HG03565 (cell line): ENCODE results near the gene DNAJC4.

ENCODE experiments used
- ATAC-seq: cut with Tn5 transposase; IDR thresholded peaks from one replicate; pipeline ENCODE4 v1.9.1; 2021; ENCODE audit warnings: mild to moderate bottlenecking, moderate library complexity; ENCODE audit not compliant: unreplicated experiment

The DNAJC4 gene

DNA sequence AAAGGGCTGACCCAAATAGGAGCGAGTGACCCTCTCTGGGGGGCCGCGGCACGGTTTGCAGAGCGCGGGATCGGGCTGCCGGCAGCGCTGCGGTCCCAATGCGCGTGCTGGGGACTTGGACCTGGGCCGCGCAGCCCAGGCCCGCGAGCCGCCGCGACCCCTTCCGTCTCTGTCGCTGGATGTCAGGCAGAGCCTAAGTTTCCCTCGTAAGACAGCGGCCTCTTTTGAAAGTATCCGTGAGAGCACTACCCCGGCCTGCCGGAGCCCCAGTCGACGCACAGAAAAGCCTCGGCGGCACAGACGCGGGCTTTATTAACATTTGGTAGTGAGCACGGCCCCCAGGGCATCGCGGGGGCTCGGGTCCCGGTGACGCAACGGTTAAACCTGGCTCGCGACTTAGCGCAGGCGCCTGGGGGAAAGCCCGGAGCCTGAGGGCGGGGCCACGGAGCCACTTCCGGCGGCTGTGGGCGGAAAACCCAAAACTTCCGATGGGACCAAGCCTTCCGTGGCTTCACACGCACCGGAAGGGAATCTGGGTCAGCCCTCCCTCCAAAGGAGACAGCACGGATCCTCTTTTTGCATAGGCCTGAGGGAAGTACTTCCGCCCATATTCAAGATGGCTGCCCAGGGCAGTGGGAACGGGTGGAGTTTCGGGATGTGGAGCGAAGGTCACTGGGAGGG, 39.3 kb downstream of the DNAJC4 start:
- peak; percentile 46 for ATAC-seq

DNA sequence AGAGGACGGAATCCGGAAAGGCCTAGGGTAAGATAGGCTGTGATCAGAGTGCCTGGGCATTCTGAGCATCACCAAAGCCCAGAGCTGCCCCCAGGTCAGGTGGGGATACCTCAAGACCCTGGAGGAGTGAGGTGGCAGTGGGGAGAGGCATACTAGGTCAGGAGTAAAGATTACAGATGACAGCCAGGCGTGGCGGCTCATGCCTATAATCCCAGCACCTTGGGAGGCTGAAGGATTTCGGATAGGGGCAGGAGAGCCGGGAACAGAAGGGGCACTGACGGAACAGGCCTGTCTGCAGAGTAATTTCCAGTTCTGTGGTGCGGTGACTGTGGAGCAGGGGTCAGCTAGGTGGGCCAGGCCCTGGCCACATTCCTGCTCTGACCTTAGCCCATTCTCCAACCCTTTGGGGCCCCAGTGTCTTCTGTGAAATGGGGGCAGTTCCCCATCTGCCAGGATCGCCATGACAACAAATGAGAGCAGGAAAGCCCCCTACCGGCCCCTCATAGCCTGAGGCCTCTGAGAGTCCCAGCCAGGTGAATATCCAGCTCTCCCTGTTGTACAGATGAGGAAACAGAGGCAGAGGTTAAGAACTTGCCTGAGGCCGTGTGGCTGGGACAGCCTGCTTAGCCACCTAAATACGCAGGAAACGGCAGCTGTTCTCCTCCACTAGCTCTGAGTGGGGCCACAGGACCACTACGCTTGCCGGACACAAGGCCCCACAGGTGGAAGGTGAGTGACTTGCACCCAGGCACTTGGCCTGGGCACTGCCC, 44.9 kb downstream of the DNAJC4 start:
- no peak for ATAC-seq

- no peak for ATAC-seq
Measured at GRCh38 chr11:64275841-64276240, 45.5 kb downstream of the DNAJC4 start.

GRCh38 chr11:64276653-64277431, 46.5 kb downstream of the DNAJC4 start:
- no peak for ATAC-seq

DNA sequence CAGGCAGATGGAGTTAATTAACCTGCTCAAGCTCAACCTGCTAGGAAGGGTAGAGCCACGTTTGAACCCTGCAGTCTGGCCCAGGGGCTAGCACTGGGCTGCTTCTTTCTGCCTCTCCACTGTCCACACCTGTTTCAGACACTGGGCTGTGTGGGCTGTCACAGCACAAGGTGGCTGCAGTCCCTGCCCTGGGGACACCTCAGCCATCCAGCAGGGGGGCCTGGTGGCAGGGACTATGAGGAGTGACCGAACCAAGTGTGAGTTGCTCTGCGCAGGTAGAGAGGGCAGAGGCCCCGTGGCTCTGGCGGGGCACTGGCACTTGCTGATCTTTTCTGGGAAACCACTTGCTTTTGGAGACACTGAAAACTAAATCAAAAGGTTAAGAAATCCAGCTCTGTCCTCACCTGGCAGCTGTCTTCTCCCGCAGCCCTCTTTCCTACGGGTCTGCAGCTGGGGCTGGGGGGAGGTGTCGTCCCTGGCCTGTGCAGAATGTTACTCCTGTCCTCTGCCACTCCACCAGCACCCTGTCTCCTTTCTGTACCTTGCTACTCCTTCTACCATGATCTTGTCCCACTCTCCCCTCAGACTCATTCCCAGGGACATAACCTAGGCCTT, 48.3 kb downstream of the DNAJC4 start:
- no peak for ATAC-seq

DNA sequence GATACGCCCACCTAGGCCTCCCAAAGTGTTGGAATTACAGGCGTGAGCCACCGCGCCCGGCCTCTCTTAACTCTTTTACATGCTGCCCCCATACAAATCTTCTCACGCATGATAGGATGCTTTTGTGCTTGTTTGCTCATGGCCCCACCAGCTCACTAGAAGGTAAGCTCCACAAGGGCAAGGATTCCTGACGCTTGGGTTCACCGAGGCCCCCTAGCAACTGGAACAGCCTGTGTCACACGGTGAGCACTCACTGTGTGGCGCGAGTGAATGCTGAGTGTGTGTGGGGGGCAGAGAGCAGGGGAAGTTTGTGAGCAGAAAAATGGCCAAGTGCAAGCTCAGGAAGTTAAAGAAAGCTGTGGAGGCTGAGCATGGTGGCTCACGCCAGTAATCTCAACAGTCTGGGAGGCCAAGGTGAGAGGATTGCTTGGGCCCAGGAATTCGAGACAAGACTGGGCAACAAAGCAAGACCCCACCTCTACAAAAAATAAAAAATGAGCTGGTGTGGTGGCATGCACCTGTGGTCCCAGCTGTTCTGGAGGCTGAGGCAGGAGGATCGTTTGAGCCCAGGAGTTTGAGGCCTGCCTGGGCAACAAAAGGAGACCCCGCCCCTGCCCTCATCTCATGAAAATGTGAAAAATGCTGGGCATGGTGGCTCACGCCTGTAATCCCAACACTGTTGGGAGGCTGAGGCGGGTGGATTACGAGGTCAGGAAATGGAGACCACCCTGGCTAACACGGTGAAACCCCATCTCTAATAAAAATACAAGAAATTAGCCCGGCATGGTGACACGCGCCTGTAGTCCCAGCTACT, 51.8 kb downstream of the DNAJC4 start:
- no peak for ATAC-seq

DNA sequence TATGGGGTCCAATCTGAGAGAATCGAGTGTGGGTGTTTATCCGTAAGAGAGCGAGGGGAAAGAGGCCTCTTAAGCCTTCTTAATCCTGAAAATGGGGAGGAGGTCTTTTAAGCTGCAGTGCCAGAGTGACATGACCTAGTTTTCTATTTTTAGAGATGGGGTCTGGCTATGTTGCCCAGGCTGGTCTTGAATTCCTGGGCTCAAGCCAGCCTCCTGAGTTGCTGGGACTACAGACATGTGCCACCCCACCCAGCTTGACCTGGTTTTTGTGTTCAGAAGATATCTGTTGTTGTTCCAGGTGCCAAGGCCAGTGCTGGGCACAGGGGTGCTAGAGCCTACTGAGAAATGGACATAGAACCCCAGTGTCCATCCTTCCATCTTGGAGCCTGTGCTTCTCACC, 52.7 kb downstream of the DNAJC4 start:
- ATAC-seq: no peak
